Measurements from ENCODE around the gene CAMKMT.

- TF ChIP-seq CTCF (IDR thresholded peaks at IDR 0.05) (no peak), POLR2A (IDR thresholded peaks at IDR 0.05) (no peak)
Observed at GRCh38 chr2:44572196-44572900, 210.6 kb downstream of the CAMKMT start.
